ENCODE measurements around the gene RAMP3.
"Not testable (repeated sequence)": the region's sequence is repeated elsewhere in the genome, so short reads cannot be mapped to it uniquely, and the experiment has no call there.

RAMP3 gene

GRCh38 chr7:45147858-45148652 is 9.5 kb upstream of the RAMP3 start:
- no peak overlapping the region for H3K27ac ChIP-seq (ENCODE audit: low read length)
- no peaks in the 10 kb centered on the region for H3K36me3 ChIP-seq (ENCODE audit: control insufficient read depth, insufficient read depth, low read length)
- DNase-seq (ENCODE audit: low read depth, low spot score), result no peak
- H3K27me3 ChIP-seq (ENCODE audit: control insufficient read depth, insufficient read depth, low read length), result no peaks in the 10 kb centered on the region
- H3K9me3 ChIP-seq (ENCODE audit: control insufficient read depth, insufficient read depth, low read length), result no peaks in the 10 kb centered on the region
- H3K4me1 ChIP-seq (ENCODE audit: control insufficient read depth, insufficient read depth, low read length), result no peaks in the 10 kb centered on the region
- no CpG with 5 or more reads among the region's 32 CpGs for WGBS (ENCODE audit: insufficient coverage, insufficient read length)
- no peak overlapping the region for H3K4me3 ChIP-seq (ENCODE audit: low read length)

DNA sequence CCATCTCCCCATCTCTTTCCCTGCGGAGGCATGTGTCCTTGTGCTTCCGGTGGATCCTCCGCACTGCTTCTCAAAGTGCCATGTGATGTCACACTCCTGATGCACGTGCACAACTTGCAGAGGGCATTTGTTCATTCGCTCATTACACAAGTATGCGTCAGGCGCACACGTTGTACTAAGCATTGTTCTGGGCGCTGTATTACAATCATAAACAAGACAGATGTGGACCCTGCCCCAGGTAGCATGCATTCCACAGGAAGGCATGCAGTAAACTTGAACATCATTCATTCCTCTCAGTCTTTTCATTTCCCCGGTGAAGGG is 9.0 kb upstream of the RAMP3 start:
- no peaks in the 10 kb centered on the region for H3K27me3 ChIP-seq (ENCODE audit: control insufficient read depth, insufficient read depth, low read length)
- H3K27ac ChIP-seq (ENCODE audit: low read length), result no peak overlapping the region
- no peaks in the 10 kb centered on the region for H3K36me3 ChIP-seq (ENCODE audit: control insufficient read depth, insufficient read depth, low read length)
- no peaks in the 10 kb centered on the region for H3K9me3 ChIP-seq (ENCODE audit: control insufficient read depth, insufficient read depth, low read length)
- no peak for DNase-seq (ENCODE audit: low read depth, low spot score)
- no peak overlapping the region for H3K4me3 ChIP-seq (ENCODE audit: low read length)
- no peaks in the 10 kb centered on the region for H3K4me1 ChIP-seq (ENCODE audit: control insufficient read depth, insufficient read depth, low read length)
- WGBS (ENCODE audit: insufficient coverage, insufficient read length), result no CpG with 5 or more reads among the region's 10 CpGs

GRCh38 chr7:45149606-45150005 is 8.0 kb upstream of the RAMP3 start:
- no peak overlapping the region for H3K4me3 ChIP-seq (ENCODE audit: low read length)
- H3K27me3 ChIP-seq (ENCODE audit: control insufficient read depth, insufficient read depth, low read length), result no peaks in the 10 kb centered on the region
- no CpG with 5 or more reads among the region's 5 CpGs for WGBS (ENCODE audit: insufficient coverage, insufficient read length)
- H3K9me3 ChIP-seq (ENCODE audit: control insufficient read depth, insufficient read depth, low read length), result no peaks in the 10 kb centered on the region
- no peak for DNase-seq (ENCODE audit: low read depth, low spot score)
- H3K4me1 ChIP-seq (ENCODE audit: control insufficient read depth, insufficient read depth, low read length), result no peaks in the 10 kb centered on the region
- no peak overlapping the region for H3K27ac ChIP-seq (ENCODE audit: low read length)
- no peaks in the 10 kb centered on the region for H3K36me3 ChIP-seq (ENCODE audit: control insufficient read depth, insufficient read depth, low read length)

DNA sequence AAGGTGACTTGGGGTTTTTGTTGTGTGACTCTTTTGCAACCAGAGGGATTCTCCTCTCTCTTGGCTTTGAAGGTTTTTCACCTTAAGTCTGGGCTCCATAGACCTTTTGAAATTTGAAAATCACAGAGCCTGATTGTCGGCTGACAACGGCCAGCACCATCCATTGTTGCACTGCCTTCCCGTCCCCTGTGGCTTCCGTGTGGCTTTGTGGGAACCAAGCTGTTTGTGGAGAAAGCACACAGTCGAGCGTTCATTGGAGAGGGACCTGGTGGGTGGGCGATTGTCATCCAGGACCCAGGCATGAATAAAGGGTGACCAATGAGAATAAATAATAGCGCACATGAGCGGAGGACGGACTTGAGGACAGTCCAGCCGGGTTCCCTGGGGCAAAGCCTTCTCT is 7.4 kb upstream of the RAMP3 start:
- H3K9me3 ChIP-seq (ENCODE audit: control insufficient read depth, insufficient read depth, low read length), result no peaks in the 10 kb centered on the region
- DNase-seq (ENCODE audit: low read depth, low spot score), result no peak
- H3K27me3 ChIP-seq (ENCODE audit: control insufficient read depth, insufficient read depth, low read length), result no peaks in the 10 kb centered on the region
- H3K36me3 ChIP-seq (ENCODE audit: control insufficient read depth, insufficient read depth, low read length), result no peaks in the 10 kb centered on the region
- no CpG with 5 or more reads among the region's 11 CpGs for WGBS (ENCODE audit: insufficient coverage, insufficient read length)
- H3K4me3 ChIP-seq (ENCODE audit: low read length), result no peak overlapping the region
- H3K27ac ChIP-seq (ENCODE audit: low read length), result no peak overlapping the region
- H3K4me1 ChIP-seq (ENCODE audit: control insufficient read depth, insufficient read depth, low read length), result no peaks in the 10 kb centered on the region

DNA sequence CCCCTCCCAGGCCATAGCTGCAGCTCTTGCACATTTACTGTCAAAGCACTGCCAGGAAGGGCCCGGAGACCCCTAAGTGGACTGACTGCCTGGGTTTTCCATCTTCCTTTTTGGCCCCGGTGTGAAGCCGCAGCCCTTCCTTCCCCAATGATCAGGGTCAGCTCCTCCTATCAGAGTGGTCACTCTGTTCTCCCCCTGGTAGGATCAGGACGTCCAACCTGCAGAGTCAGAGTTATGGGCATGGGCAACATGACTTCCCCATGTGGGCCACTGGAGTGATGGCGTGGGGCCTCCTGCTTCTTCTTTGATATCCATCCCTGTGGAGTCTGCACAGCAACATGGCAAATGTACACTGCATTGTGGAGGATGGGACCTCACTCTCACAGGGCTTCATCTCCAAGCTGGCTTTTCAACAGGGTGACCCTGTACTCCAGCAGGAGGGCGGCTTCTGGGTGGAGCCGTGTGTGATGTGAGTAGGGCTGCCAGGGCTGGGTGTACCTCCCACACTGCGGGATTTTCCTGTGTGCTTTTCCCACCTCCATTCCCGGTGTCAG is 6.4 kb upstream of the RAMP3 start:
- no CpG with 5 or more reads among the region's 9 CpGs for WGBS (ENCODE audit: insufficient coverage, insufficient read length)
- DNase-seq (ENCODE audit: low read depth, low spot score), result no peak
- H3K27me3 ChIP-seq (ENCODE audit: control insufficient read depth, insufficient read depth, low read length), result no peaks in the 10 kb centered on the region

DNA sequence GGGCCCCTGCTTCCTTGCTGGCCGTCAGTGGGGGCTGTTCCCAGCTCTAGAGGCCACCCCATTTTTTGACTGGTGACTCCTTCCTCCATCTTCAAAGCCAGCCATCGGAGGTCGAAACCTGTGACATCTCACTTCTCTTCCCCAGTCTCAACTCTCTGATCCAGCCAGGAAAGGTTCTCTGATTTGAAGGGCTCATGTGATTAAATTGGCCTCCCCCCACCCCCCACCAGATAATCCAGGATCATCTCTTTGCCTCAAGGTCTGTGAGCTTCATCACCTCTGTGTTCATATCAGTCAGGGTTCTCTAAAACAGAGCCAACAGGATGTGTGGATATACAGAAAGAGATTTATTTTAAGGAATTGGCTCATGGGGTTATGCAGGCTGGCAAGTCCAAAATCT is 5.6 kb upstream of the RAMP3 start:
- Histone ChIP-seq H3K27me3 (ENCODE audit: control insufficient read depth, insufficient read depth, low read length) (no peaks in the 10 kb centered on the region), H3K27ac (ENCODE audit: low read length) (no peak overlapping the region), H3K9me3 (ENCODE audit: control insufficient read depth, insufficient read depth, low read length) (no peaks in the 10 kb centered on the region), H3K36me3 (ENCODE audit: control insufficient read depth, insufficient read depth, low read length) (no peaks in the 10 kb centered on the region), H3K4me3 (ENCODE audit: low read length) (no peak overlapping the region), H3K4me1 (ENCODE audit: control insufficient read depth, insufficient read depth, low read length) (peaks cover 2% of the 10 kb centered on the region; the same call in 1 of the 2 replicates)
- no peak for DNase-seq (ENCODE audit: low read depth, low spot score)
- no CpG with 5 or more reads among the region's 3 CpGs for WGBS (ENCODE audit: insufficient coverage, insufficient read length)

More for the DNA sequence above, 6.4 kb upstream of the RAMP3 start:
- H3K4me1 ChIP-seq (ENCODE audit: control insufficient read depth, insufficient read depth, low read length), result no peaks in the 10 kb centered on the region
- no peak overlapping the region for H3K4me3 ChIP-seq (ENCODE audit: low read length)
- no peaks in the 10 kb centered on the region for H3K36me3 ChIP-seq (ENCODE audit: control insufficient read depth, insufficient read depth, low read length)
- H3K9me3 ChIP-seq (ENCODE audit: control insufficient read depth, insufficient read depth, low read length), result no peaks in the 10 kb centered on the region
- no peak overlapping the region for H3K27ac ChIP-seq (ENCODE audit: low read length)

DNA sequence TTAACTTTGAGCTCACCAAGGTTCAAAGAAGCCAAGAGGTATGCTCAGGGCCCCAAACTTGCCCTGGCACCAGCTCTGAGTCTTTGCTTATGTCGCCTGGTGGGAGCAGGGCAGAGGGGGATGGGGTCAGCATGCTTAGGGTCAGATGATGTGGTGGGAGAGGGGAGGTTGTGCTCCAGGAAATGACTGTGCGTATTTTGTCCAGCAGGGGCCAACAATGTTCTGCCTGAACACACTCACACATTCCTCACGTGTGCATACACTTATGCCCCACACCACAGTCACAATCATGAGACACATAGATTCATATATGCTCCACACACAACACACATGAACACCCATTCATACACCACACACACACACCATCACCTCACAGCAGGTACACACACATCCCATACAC is 4.4 kb upstream of the RAMP3 start:
- no CpG with 5 or more reads among the region's 3 CpGs for WGBS (ENCODE audit: insufficient coverage, insufficient read length)
- no peak for DNase-seq (ENCODE audit: low read depth, low spot score)
- Histone ChIP-seq H3K36me3 (ENCODE audit: control insufficient read depth, insufficient read depth, low read length) (no peaks in the 10 kb centered on the region), H3K9me3 (ENCODE audit: control insufficient read depth, insufficient read depth, low read length) (no peaks in the 10 kb centered on the region), H3K4me1 (ENCODE audit: control insufficient read depth, insufficient read depth, low read length) (peaks cover 2% of the 10 kb centered on the region; the same call in 1 of the 2 replicates), H3K27me3 (ENCODE audit: control insufficient read depth, insufficient read depth, low read length) (peaks cover 4% of the 10 kb centered on the region; the same call in 1 of the 2 replicates), H3K27ac (ENCODE audit: low read length) (no peak overlapping the region), H3K4me3 (ENCODE audit: low read length) (no peak overlapping the region)

GRCh38 chr7:45153861-45154260 is 3.7 kb upstream of the RAMP3 start:
- not testable (repeated sequence) for H3K4me3 ChIP-seq (ENCODE audit: low read length); H3K4me1 ChIP-seq (ENCODE audit: control insufficient read depth, insufficient read depth, low read length); DNase-seq (ENCODE audit: low read depth, low spot score); H3K27ac ChIP-seq (ENCODE audit: low read length); H3K27me3 ChIP-seq (ENCODE audit: control insufficient read depth, insufficient read depth, low read length); H3K36me3 ChIP-seq (ENCODE audit: control insufficient read depth, insufficient read depth, low read length); H3K9me3 ChIP-seq (ENCODE audit: control insufficient read depth, insufficient read depth, low read length)
- WGBS (ENCODE audit: insufficient coverage, insufficient read length), result no CpG with 5 or more reads among the region's 8 CpGs

DNA sequence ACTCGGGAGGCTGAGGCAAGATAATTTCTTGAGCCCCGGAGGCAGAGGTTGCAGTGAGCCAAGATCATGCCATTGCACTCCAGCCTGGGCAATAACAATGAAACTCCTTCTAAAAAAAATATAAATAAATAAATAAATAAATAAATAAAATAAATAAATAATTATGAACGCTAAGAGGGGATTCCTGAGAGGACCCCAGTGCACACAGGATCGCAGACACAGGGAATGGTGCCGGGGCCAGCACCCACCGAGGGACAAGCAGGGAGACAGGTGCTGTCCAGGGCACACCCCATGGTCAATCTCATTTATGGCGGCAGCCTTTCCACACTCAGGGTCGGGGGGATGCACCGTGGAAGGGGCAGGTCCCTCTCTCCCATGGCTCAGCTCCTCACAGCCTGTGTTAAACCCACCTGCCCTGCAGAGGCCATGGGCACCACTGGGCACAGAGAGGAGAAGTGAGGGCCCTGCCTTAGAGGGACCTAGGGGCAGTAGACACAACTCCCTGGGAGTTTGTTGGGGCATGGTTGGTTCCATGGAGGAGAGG is 2.2 kb upstream of the RAMP3 start:
- Histone ChIP-seq H3K4me3 (ENCODE audit: low read length) (no peak overlapping the region), H3K9me3 (ENCODE audit: control insufficient read depth, insufficient read depth, low read length) (no peaks in the 10 kb centered on the region), H3K27me3 (ENCODE audit: control insufficient read depth, insufficient read depth, low read length) (peaks cover 8% of the 10 kb centered on the region; the same call in 1 of the 2 replicates), H3K27ac (ENCODE audit: low read length) (no peak overlapping the region), H3K36me3 (ENCODE audit: control insufficient read depth, insufficient read depth, low read length) (no peaks in the 10 kb centered on the region), H3K4me1 (ENCODE audit: control insufficient read depth, insufficient read depth, low read length) (peaks cover 2% of the 10 kb centered on the region; the same call in 1 of the 2 replicates)
- DNase-seq (ENCODE audit: low read depth, low spot score), result no peak
- WGBS (ENCODE audit: insufficient coverage, insufficient read length), result no CpG with 5 or more reads among the region's 9 CpGs

DNA sequence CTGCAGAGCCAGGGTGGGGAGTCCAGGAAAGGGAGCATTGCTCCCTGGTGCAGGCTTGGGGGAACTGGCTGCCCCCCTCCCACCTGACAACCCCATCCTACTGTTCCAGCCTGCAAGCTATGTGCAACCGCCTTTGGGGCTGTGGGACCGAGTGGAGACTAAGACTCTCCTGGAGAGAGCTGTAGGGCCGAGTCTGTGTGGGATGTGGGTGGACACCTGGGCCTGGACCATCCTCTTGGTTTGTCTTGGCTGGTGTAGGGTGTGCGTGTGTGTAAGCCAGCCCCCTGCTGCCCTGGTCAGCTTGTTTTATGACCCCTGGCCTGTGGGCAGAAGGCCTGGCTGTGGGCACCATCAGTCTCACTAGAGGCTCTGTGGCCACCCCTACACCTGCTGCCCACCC is 1.6 kb upstream of the RAMP3 start:
- no peak overlapping the region for H3K27ac ChIP-seq (ENCODE audit: low read length)
- H3K36me3 ChIP-seq (ENCODE audit: control insufficient read depth, insufficient read depth, low read length), result no peaks in the 10 kb centered on the region
- peaks cover 8% of the 10 kb centered on the region; the same call in 1 of the 2 replicates for H3K27me3 ChIP-seq (ENCODE audit: control insufficient read depth, insufficient read depth, low read length)
- no peak for DNase-seq (ENCODE audit: low read depth, low spot score)
- H3K9me3 ChIP-seq (ENCODE audit: control insufficient read depth, insufficient read depth, low read length), result no peaks in the 10 kb centered on the region
- peaks cover 2% of the 10 kb centered on the region; the same call in 1 of the 2 replicates for H3K4me1 ChIP-seq (ENCODE audit: control insufficient read depth, insufficient read depth, low read length)
- no peak overlapping the region for H3K4me3 ChIP-seq (ENCODE audit: low read length)
- no CpG with 5 or more reads among the region's 4 CpGs for WGBS (ENCODE audit: insufficient coverage, insufficient read length)

Measured in iPS DF 6.9 (cell line).